HG03025 (cell line): ENCODE data around the gene RXFP2.

Source experiments
- ATAC-seq: cut with Tn5 transposase; IDR thresholded peaks from one replicate; pipeline ENCODE4 v1.9.1; 2021; ENCODE audit warnings: mild to moderate bottlenecking, moderate library complexity; ENCODE audit not compliant: unreplicated experiment, low FRiP score

The RXFP2 gene

DNA sequence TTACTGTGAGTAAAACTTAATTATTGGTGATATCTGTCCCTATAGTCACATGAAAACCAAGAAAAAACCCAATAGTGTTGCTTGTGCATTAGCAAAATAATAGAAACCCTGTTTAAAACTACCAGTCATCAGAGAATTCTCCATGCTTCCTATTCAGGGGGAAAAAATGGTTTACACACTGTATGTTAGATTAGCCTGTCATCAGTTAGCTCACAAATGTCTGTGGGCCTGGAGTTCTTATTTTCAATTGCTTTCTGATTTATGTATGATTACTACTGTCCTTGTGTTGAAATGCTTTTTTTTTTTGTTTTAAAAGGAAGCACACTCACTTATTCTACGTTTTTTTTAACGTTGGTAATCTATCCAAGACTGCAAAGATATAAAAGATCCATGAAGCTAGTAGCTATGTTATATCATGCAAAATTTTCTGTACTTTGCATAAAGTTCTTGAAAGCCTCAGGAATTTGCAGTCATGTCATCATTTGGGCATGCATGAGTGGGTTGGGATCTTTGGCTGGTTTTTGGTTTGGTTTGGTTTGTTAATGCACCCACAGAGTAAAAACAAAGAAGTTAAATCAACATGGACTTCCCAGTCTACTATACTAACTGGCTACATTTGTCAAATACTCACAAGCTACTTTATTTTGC, 25.9 kb downstream of the RXFP2 start:
- no peak for ATAC-seq

DNA sequence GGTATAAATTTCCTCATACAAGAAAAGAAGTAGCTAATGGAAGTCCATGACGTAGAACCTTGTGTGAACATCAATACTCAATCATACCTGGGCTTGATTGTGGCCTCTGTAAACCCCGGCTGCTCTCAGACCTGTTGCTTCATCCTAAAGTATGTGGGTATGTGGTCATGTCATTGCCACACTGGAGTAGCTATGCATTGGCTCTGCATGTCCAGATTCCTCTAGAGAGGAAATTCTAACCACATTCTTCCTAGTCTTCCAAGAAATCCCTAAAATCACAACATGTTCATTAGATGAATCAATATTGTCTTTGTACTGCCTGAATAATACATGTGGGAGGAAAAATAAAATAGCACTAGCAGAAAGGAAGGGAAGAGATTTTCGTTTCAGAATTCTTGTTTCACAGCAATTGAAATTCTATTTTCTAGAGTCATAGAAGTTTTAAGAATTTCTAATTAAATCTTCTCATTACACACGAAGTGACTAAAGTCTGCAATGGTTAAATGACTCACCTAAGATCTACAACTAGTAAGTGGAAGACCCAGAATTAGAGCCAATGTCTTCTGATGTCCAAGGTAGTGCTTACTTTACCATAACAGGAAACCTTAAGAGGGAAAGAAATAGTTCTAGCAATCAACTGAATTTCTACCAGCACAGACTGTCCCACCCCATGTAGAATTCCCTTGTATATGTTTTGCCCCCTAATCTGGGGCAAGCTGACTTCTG, 28.0 kb downstream of the RXFP2 start:
- ATAC-seq, result no peak

DNA sequence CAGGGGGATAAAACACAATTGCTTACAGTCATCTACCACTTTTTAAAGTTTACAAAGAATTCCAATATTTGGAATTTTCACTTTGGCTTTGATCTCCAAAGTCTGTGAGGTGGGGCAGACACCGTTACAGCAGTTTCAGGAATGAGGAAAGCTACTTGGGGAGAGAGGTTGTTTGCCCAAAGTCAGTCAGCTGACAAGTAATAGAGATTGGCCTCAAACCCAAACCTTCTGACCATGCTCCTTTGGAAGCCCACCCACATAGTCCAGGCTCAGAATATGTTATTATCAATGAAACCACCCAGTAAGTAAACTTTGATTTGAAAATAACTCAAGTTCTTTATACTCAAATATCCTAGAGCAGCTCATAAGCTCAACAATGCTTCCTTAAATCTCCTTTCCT, 29.0 kb downstream of the RXFP2 start:
- no peak for ATAC-seq

DNA sequence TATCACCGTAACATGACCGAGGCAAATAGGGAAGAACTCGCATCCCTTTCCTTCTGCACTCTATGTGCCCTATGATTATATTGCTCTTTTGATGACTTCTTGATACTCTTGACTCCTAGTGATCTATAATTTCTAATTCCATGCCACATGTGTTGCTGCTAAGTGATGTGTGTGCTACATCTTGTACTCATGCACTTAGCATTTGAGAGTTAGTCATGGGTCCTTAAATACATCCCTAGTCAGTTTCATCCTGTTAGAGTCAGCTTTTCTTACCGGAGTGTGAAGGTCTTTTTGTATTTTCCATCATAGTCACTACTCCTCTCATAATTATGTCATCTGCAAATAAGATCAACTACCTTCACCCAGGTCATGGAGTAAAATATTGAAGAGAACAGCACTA, 30.2 kb downstream of the RXFP2 start:
- no peak for ATAC-seq

DNA sequence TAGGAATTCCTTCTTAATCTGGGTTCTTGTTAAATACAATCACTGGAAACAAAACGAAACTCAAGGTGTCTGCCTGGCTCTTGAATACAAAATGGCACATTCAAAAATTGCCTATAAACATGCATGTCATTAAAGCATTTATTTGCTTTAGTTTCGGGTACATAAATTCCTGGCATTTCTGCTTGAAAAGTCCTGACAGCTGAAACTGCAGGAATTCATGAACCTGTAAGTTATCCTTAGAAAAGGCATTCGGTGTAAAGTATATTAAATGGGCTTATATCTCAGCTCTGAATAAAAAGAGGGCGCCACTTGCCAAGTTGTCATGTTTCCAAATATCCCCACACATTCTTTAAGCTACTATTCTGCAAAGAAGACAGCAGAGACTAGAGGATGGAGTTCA, 32.9 kb downstream of the RXFP2 start:
- ATAC-seq, result no peak

DNA sequence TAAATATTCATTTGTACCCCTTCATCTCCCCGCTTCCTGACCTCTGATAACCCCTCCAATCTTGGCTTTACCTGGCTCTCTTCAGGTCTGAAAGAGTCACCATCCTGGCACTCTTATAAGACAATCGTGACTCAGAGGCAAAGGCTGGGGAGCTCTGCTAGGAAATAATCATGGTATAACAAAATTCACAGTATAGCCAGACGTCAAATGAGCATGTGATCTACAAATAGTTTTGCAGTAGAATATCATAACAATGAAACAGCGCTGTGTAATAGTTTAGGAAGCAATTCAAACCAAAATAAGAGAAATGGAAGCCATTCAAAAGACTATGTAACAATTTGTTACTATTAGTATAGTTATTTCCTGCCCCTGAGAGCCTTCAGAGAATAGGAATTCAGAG, 34.2 kb downstream of the RXFP2 start:
- ATAC-seq, result no peak

DNA sequence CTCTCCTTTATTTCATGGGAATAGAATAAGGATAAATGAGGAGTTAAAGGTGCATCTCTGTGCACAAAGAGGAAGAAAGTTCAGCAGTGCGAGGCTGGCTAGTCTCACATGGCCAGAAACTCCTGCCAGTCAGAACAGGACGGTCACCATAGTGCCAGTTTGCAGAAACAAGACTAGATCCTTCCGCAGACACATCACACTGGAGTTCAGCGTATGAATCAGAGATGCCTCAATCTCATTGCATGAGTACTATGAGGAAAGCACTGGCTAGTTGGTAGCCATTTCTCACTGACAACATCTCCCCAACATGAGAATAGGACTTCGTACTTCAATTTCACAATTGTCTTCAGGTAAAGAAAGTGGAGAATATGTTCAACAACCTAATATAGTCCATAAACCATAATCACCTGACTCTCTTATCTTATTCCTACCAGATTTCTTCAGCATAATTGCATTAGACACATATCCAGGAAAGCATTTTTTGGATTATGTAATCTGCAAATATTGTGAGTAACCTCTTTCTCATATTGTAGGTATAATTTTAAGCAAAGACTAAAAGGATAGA, 34.9 kb downstream of the RXFP2 start:
- no peak for ATAC-seq

DNA sequence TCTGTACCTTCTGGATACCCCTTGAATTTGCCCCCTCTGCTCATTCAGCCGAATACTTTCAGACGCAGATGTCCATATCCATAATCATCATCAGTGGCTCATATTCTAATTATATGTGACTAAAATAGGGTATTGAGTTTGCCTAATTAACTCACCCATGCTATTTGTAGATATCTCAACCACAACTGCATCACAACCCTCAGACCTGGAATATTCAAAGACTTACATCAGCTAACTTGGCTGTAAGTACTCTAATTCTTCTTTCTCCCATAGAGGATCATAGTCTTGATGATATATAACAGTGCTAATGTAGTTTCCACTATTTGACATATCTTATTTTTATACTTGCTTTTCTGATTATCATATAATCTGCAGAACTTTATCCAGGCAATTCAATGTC, 35.8 kb downstream of the RXFP2 start:
- ATAC-seq, result no peak

DNA sequence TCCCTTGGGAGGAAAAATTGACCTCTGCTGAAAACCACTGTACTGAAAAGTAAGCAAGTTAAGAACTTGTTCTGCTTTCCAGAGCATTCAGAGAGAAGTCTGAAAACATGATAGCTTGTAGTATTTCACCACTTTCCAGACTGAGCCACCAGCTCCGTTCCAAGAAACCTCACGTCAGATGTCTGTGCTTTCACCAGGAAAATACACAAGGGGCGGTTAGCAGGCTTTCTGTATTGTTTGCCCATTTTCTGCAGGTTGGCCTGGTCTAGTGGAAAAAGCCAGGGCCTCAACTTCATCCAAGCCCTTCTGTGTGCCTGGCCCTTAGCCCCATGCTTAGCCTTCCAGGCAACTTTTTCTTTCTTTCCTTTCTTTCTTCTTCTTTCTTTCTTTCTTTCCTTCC, 36.4 kb downstream of the RXFP2 start:
- ATAC-seq, result no peak

DNA sequence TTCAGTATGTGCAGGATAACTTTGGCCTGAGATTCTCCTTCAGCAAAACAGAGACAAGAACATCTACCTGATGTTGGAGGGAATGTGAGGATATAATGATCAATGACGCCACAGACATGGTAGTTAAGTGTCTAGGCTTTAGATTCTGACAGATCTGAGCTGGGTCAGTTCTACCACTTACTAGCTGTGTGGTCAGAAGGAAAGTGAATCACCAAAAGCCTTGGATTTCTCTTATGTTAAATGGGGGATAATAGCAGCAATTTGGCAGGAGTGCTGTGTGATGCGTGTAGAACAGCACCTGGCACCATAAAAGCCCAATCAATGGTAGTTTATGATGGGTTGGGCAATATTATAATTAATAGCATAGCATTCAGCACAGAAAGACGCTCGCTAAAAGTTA, 41.7 kb downstream of the RXFP2 start:
- no peak for ATAC-seq

DNA sequence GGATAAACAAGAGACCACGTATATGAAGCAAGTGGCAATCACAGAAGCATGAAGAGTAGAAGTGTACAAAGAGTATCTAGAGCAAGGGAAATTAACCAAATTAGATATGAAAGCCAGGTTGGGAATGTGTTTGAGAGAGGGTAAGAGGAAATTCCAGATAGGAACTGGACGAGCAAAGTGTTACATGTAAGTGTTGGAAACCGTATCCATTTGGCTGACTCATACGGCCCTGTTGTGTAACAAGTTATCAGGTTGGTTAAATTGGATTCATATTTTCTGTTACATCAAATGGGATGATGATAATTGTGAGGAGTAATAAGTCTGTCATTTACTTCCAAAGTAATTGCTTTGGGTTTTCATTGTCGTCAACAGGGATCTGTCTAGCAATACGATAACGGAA, 46.7 kb downstream of the RXFP2 start:
- no peak for ATAC-seq

DNA sequence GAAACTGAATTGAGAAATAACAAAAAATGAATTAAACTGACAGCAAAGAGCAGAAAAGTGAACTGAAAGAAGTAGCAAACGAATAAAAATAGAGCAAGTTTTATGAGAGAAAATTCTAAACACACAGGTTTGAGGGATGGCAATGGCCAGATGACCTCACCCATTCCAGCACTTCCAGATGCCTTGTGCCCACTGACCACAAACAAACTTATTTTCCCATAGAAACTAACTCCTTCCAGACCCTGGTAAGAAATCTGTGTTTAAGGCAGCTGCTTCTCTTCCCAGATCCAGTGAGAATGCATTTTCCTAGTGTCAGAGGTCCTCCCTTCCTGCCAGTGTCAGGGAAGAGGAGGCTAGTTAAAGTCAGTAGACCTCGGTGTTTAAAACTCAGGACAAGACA, 51.7 kb downstream of the RXFP2 start:
- ATAC-seq, result no peak

DNA sequence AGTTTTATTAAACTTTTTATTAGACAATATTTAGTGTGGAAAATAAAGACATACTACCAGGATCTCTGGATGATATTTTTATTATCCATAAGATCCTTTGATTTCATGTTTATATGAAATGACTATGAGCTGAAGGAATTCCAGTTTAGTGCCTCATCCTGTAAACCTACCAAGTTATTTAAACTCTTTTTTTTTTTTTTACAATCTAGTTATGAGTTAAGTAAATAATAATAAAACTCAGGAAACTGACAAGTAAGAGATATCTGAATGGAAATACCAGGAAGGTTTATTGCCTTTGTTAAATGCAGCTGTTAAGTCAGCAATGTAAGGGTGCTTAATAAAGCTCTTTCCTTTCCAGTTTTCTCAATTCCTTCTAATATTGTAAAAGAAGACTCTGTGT, 53.9 kb downstream of the RXFP2 start:
- ATAC-seq, result no peak

DNA sequence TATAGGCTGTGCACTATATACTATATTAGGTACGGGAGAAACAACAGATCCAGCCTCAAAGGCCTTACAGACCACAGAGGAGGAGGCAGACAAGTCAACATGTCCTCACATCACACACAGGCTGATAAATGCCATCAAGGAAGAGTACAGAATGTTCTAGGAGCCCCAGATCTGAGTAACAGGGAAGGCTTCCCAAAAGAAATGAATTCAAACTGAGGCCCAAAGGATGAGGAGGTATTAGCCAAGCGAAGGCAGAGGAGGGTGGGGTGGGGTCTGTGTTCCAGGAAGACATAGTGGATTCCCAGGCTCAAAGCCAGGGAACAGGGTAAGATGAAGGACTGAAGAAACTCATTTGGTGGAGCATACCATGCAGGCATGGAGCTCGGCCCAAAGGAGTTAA, 55.1 kb downstream of the RXFP2 start:
- no peak for ATAC-seq

DNA sequence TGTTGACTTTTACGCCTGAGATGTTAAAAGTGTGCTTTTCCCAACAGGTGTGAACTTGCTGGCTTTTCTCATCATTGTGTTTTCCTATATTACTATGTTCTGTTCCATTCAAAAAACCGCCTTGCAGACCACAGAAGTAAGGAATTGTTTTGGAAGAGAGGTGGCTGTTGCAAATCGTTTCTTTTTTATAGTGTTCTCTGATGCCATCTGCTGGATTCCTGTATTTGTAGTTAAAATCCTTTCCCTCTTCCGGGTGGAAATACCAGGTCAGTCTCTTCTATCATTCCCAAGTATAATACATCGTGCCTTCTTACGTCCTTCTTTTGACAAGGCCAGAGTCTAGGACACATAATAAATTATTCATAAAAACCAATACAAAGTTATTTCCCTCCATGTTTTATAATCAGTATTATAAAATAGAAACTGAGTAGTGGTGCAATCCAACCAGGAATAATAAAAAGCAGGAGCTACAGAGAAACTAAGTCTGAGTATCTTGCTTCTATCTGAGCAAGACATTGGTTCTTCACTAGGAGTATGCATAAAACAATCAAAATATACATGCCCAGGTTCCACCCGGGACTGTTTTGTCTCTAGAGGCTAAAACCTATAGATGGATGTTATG, 57.9 kb downstream of the RXFP2 start:
- ATAC-seq, result no peak

DNA sequence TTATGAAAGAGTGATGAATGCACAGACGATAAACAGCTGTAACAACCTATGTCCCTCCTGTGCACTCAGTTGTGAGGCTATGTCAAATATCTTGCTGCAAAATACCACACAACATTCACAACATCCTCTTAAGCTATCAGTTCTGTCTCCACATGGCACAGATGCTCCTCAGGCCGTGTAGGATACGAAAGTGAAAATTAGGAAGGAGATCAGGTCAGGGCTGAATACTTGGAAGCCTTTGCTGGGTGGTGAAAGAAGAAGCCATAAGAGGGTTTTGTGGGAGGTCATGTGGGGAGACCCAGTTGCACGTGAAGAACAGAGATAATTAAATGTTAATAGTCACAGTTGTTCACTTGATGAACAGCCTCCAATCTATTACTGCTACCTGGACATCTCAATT, 58.9 kb downstream of the RXFP2 start:
- ATAC-seq, result no peak

DNA sequence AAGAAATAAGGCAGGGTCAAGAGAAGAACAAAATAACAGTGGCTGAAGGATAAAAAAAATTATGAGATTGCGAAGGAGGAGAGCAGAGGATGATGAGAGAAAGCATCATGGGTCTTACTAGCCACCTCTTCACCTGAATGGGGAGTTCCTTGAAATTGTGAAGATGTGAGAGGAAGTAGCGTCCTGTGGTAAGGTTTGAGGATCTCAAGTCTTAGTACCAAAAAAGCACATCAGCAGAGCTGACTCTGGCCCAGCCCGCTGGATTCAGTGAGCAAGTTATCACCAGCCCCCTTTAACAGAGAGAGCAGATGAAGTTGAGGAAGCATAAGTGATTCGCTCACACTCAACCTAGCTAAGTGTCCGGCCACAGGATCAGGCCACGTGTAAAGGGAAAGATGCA, 61.8 kb downstream of the RXFP2 start:
- no peak for ATAC-seq

DNA sequence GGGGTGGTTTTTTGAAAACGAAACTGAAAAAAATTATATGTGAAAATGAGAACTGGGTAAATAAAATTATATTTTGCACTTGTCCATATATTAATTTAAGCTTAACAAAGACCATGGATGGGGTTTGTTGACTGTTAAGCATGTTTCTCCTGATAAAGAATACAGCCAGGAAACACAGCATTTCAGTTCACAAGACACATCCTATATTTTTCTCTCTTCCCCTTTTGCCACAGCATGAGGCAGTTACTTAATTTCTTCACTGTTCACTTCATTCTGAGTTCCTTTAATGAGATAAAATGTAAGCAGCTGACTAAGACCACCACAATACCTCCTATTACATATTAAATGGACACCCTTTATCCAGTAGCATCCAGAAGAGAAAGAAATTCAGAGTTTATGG, 64.0 kb downstream of the RXFP2 start:
- no peak for ATAC-seq

DNA sequence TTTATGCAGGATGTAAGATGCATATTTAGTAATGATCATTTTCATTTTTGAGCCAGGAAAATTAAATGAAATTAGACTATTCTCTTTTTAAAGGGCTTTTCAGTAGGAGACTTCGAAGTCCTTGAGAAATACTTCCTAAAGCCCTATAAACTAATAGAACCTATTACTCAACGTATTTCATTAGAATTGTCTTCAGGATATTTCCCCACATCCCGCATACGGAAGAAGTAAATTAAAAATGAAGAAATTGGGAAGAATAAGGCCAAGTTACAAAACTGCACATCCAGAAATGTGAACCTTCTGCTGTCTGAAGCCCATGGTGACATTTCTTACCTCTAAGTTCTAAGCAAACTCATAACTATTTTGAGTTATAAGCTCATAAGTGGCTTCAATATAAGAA, 66.5 kb downstream of the RXFP2 start:
- ATAC-seq, result no peak

DNA sequence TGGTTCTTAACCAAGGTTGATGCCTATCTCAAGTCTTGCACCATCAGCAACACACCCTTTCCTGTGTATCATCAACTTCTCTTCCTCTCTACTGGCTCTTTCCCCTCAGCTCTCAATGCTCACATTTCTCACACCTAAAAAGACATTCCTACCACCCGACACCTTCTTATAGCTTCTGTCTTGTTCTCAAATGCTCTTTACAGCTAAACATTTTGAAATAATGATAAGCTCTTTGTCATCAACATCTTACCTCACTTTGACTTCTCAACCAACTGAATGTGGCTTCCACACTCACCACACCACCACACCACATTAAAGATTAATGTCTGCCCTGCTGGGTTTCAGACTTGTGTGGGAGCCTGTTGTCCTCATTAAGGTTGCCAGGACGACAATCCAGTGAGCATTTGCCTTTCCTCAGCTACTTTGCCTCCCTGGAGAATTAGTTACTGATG, 67.8 kb downstream of the RXFP2 start:
- no peak for ATAC-seq

DNA sequence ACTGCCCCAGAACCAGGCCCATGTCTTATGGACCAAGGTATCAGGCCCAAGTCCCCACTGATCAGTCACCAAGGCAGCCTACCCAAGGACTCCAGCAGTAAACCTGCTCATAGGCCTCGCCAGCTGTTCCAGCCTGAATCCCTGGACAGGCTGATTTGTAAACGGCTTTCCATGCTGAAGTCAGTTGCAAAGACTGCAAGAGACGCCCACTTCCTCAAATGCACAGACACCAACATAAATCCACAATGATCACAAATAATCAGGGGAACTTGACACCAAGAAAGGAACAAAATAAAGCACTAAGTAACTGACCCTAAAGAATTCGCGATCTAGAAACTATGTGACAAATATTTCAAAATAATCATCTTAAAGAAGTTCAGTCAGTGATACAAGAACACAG, 75.2 kb downstream of the RXFP2 start:
- no peak for ATAC-seq
